ENCODE measurements around the gene CKS1B. TPM values are rescaled to one million over a fixed set of nuclear protein-coding genes. Genes with fewer than 3 reads are reported as not detected.

The CKS1B gene
- total and polyA plus RNA-seq, 8 donors = 4.7 to 73.3 (median 30.6) TPM

- Histone ChIP-seq H3K27me3 (no peaks in the 10 kb centered on the region), H3K36me3 (peaks cover 41 to 67% (median 66%) of the 10 kb centered on the region in 4 donors), H3K9me3 (no peaks in the 10 kb centered on the region), H3K27ac (peak overlapping the region; percentile 98 to 99 (median 99)), H3K4me3 (peak overlapping the region; percentile 84 to 95 (median 89)), H3K4me1 (peaks cover 23 to 80% (median 67%) of the 10 kb centered on the region in 4 donors)
- WGBS, 5 donors = 1 to 4% (median 2%) methylated on average over 20 to 25 of the region's 25 CpGs
- intact Hi-C loops (cut with DNase I; ENCODE audit: low total_unique reads) = loop anchor here (10.0 kb wide), 1 partner anchor 53 kb away; no protein-coding TSS in a partner anchor
- TF ChIP-seq EP300 (IDR thresholded peaks at IDR 0.05) = no peak
- no peak for TF ChIP-seq POLR2AphosphoS5 (IDR thresholded peaks at IDR 0.05)
- no peak for TF ChIP-seq POLR2A (IDR thresholded peaks at IDR 0.05)
- TF ChIP-seq CTCF (IDR thresholded peaks at IDR 0.05) = no peak
- DNase-seq = peak in 1 of 2 donors; percentile 59
Observed at GRCh38 chr1:154962156-154962749, 12.2 kb upstream of the CKS1B start.

- peaks cover 20 to 79% (median 69%) of the 10 kb centered on the region in 4 donors for H3K4me1 ChIP-seq
- H3K36me3 ChIP-seq = peaks cover 47 to 72% (median 71%) of the 10 kb centered on the region in 4 donors
- H3K4me3 ChIP-seq = peak overlapping the region; percentile 84 to 95 (median 89)
- H3K27me3 ChIP-seq = no peaks in the 10 kb centered on the region
- intact Hi-C loops (cut with DNase I; ENCODE audit: low total_unique reads) = loop anchor here (10.0 kb wide), 1 partner anchor 52 kb away; no protein-coding TSS in a partner anchor
- DNase-seq = peak in 1 of 2 donors; percentile 5
- TF ChIP-seq POLR2A (IDR thresholded peaks at IDR 0.05) (no peak), CTCF (IDR thresholded peaks at IDR 0.05) (no peak), POLR2AphosphoS5 (IDR thresholded peaks at IDR 0.05) (no peak), EP300 (IDR thresholded peaks at IDR 0.05) (no peak)
- no peaks in the 10 kb centered on the region for H3K9me3 ChIP-seq
- H3K27ac ChIP-seq = peak overlapping the region in 4 of 5 donors; percentile 98 to 99 (median 98)
- 42 to 69% (median 60%) methylated on average over 6 of the region's 6 CpGs for WGBS, 5 donors
Observed at GRCh38 chr1:154962795-154963330, 11.6 kb upstream of the CKS1B start.

- TF ChIP-seq CTCF (IDR thresholded peaks at IDR 0.05) = no peak
- TF ChIP-seq POLR2AphosphoS5 (IDR thresholded peaks at IDR 0.05) = no peak
- TF ChIP-seq POLR2A (IDR thresholded peaks at IDR 0.05) = no peak
- no peak for TF ChIP-seq EP300 (IDR thresholded peaks at IDR 0.05)
- 68 to 79% (median 74%) methylated on average over 8 of the region's 8 CpGs for WGBS, 5 donors
- Histone ChIP-seq H3K9me3 (no peaks in the 10 kb centered on the region), H3K27me3 (no peaks in the 10 kb centered on the region), H3K4me1 (peaks cover 20 to 78% (median 70%) of the 10 kb centered on the region in 4 donors), H3K27ac (peak overlapping the region in 3 of 5 donors; percentile 10 to 99 (median 98)), H3K36me3 (peaks cover 46 to 72% (median 71%) of the 10 kb centered on the region in 4 donors), H3K4me3 (no peak overlapping the region)
- peak in 1 of 2 donors; percentile 3 for DNase-seq
- intact Hi-C loops (cut with DNase I; ENCODE audit: low total_unique reads) = loop anchor here (10.0 kb wide), 1 partner anchor 51 kb away; no protein-coding TSS in a partner anchor
Observed at GRCh38 chr1:154963643-154964042, 10.8 kb upstream of the CKS1B start.

GRCh38 chr1:154964359-154964758 is 10.1 kb upstream of the CKS1B start:
- intact Hi-C loops (cut with DNase I; ENCODE audit: low total_unique reads) = loop anchor here (10.0 kb wide), 1 partner anchor 50 kb away; no protein-coding TSS in a partner anchor
- Histone ChIP-seq H3K27me3 (no peaks in the 10 kb centered on the region), H3K9me3 (no peaks in the 10 kb centered on the region), H3K4me1 (peaks cover 23 to 78% (median 74%) of the 10 kb centered on the region in 4 donors), H3K4me3 (no peak overlapping the region), H3K27ac (peak overlapping the region in 2 of 5 donors; percentile 10 to 99), H3K36me3 (peaks cover 39 to 72% (median 69%) of the 10 kb centered on the region in 4 donors)
- DNase-seq = no peak
- WGBS, 5 donors = 66 to 87% (median 76%) methylated on average over 6 of the region's 6 CpGs
- TF ChIP-seq EP300 (IDR thresholded peaks at IDR 0.05) (no peak), POLR2AphosphoS5 (IDR thresholded peaks at IDR 0.05) (no peak), POLR2A (IDR thresholded peaks at IDR 0.05) (no peak), CTCF (IDR thresholded peaks at IDR 0.05) (no peak)
